Measurements from ENCODE around the gene TBL1X.
A peak's percentile ranks its signal among the peaks of the same experiment; 100 is the strongest.

Gene TBL1X

GRCh38 chrX:9634551-9634950, 169.7 kb downstream of the TBL1X start:
- no peaks in the 10 kb centered on the region for H3K36me3 ChIP-seq (ENCODE audit: control insufficient read depth, insufficient read depth, low read length)
- peak overlapping the region; percentile 65 for H3K27ac ChIP-seq (ENCODE audit: low read depth, low read length)
- no peaks in the 10 kb centered on the region for H3K4me1 ChIP-seq (ENCODE audit: control insufficient read depth, insufficient read depth, low read length)
- no peaks in the 10 kb centered on the region for H3K27me3 ChIP-seq (ENCODE audit: control insufficient read depth, insufficient read depth, low read length)
- no peak overlapping the region for H3K9ac ChIP-seq (ENCODE audit: low read length)
- no peak overlapping the region for H3K4me3 ChIP-seq (ENCODE audit: low read length)

GRCh38 chrX:9635368-9635767, 170.5 kb downstream of the TBL1X start:
- H3K36me3 ChIP-seq (ENCODE audit: control insufficient read depth, insufficient read depth, low read length) = no peaks in the 10 kb centered on the region
- H3K27ac ChIP-seq (ENCODE audit: low read depth, low read length) = peak overlapping the region; percentile 65
- H3K4me1 ChIP-seq (ENCODE audit: control insufficient read depth, insufficient read depth, low read length) = no peaks in the 10 kb centered on the region
- no peak overlapping the region for H3K4me3 ChIP-seq (ENCODE audit: low read length)
- H3K9ac ChIP-seq (ENCODE audit: low read length) = no peak overlapping the region
- H3K27me3 ChIP-seq (ENCODE audit: control insufficient read depth, insufficient read depth, low read length) = no peaks in the 10 kb centered on the region

GRCh38 chrX:9635803-9636202, 170.9 kb downstream of the TBL1X start:
- no peak overlapping the region for H3K9ac ChIP-seq (ENCODE audit: low read length)
- no peaks in the 10 kb centered on the region for H3K27me3 ChIP-seq (ENCODE audit: control insufficient read depth, insufficient read depth, low read length)
- no peaks in the 10 kb centered on the region for H3K4me1 ChIP-seq (ENCODE audit: control insufficient read depth, insufficient read depth, low read length)
- no peaks in the 10 kb centered on the region for H3K36me3 ChIP-seq (ENCODE audit: control insufficient read depth, insufficient read depth, low read length)
- peak overlapping the region; percentile 65 for H3K27ac ChIP-seq (ENCODE audit: low read depth, low read length)
- H3K4me3 ChIP-seq (ENCODE audit: low read length) = no peak overlapping the region

- Histone ChIP-seq H3K4me1 (ENCODE audit: control insufficient read depth, insufficient read depth, low read length) (no peaks in the 10 kb centered on the region), H3K36me3 (ENCODE audit: control insufficient read depth, insufficient read depth, low read length) (no peaks in the 10 kb centered on the region), H3K27me3 (ENCODE audit: control insufficient read depth, insufficient read depth, low read length) (no peaks in the 10 kb centered on the region), H3K27ac (ENCODE audit: low read depth, low read length) (no peak overlapping the region), H3K4me3 (ENCODE audit: low read length) (no peak overlapping the region), H3K9ac (ENCODE audit: low read length) (no peak overlapping the region)
Observed at GRCh38 chrX:9638871-9639270, 174.0 kb downstream of the TBL1X start.

- Histone ChIP-seq H3K27me3 (ENCODE audit: control insufficient read depth, insufficient read depth, low read length) (no peaks in the 10 kb centered on the region), H3K4me1 (ENCODE audit: control insufficient read depth, insufficient read depth, low read length) (peaks cover 5% of the 10 kb centered on the region), H3K4me3 (ENCODE audit: low read length) (no peak overlapping the region), H3K27ac (ENCODE audit: low read depth, low read length) (no peak overlapping the region), H3K36me3 (ENCODE audit: control insufficient read depth, insufficient read depth, low read length) (no peaks in the 10 kb centered on the region), H3K9ac (ENCODE audit: low read length) (no peak overlapping the region)
Observed at GRCh38 chrX:9642270-9642995, 177.6 kb downstream of the TBL1X start.

- no peak overlapping the region for H3K4me3 ChIP-seq (ENCODE audit: low read length)
- H3K4me1 ChIP-seq (ENCODE audit: control insufficient read depth, insufficient read depth, low read length) = peaks cover 10% of the 10 kb centered on the region
- no peak overlapping the region for H3K27ac ChIP-seq (ENCODE audit: low read depth, low read length)
- H3K9ac ChIP-seq (ENCODE audit: low read length) = no peak overlapping the region
- no peaks in the 10 kb centered on the region for H3K36me3 ChIP-seq (ENCODE audit: control insufficient read depth, insufficient read depth, low read length)
- no peaks in the 10 kb centered on the region for H3K27me3 ChIP-seq (ENCODE audit: control insufficient read depth, insufficient read depth, low read length)
Observed at GRCh38 chrX:9643807-9644206, 178.9 kb downstream of the TBL1X start.

GRCh38 chrX:9644335-9644734, 179.5 kb downstream of the TBL1X start:
- Histone ChIP-seq H3K4me3 (ENCODE audit: low read length) (no peak overlapping the region), H3K9ac (ENCODE audit: low read length) (no peak overlapping the region), H3K27ac (ENCODE audit: low read depth, low read length) (no peak overlapping the region), H3K27me3 (ENCODE audit: control insufficient read depth, insufficient read depth, low read length) (no peaks in the 10 kb centered on the region), H3K4me1 (ENCODE audit: control insufficient read depth, insufficient read depth, low read length) (peaks cover 10% of the 10 kb centered on the region), H3K36me3 (ENCODE audit: control insufficient read depth, insufficient read depth, low read length) (no peaks in the 10 kb centered on the region)

GRCh38 chrX:9646471-9647224, 181.8 kb downstream of the TBL1X start:
- Histone ChIP-seq H3K9ac (ENCODE audit: low read length) (no peak overlapping the region), H3K27ac (ENCODE audit: low read depth, low read length) (peak overlapping the region; percentile 27), H3K36me3 (ENCODE audit: control insufficient read depth, insufficient read depth, low read length) (no peaks in the 10 kb centered on the region), H3K27me3 (ENCODE audit: control insufficient read depth, insufficient read depth, low read length) (no peaks in the 10 kb centered on the region), H3K4me1 (ENCODE audit: control insufficient read depth, insufficient read depth, low read length) (peaks cover 10% of the 10 kb centered on the region), H3K4me3 (ENCODE audit: low read length) (no peak overlapping the region)

GRCh38 chrX:9647431-9647830, 182.6 kb downstream of the TBL1X start:
- no peaks in the 10 kb centered on the region for H3K27me3 ChIP-seq (ENCODE audit: control insufficient read depth, insufficient read depth, low read length)
- H3K9ac ChIP-seq (ENCODE audit: low read length) = no peak overlapping the region
- H3K4me3 ChIP-seq (ENCODE audit: low read length) = no peak overlapping the region
- peak overlapping the region; percentile 36 for H3K27ac ChIP-seq (ENCODE audit: low read depth, low read length)
- H3K4me1 ChIP-seq (ENCODE audit: control insufficient read depth, insufficient read depth, low read length) = peaks cover 10% of the 10 kb centered on the region
- no peaks in the 10 kb centered on the region for H3K36me3 ChIP-seq (ENCODE audit: control insufficient read depth, insufficient read depth, low read length)

- Histone ChIP-seq H3K9ac (ENCODE audit: low read length) (no peak overlapping the region), H3K4me3 (ENCODE audit: low read length) (no peak overlapping the region), H3K36me3 (ENCODE audit: control insufficient read depth, insufficient read depth, low read length) (no peaks in the 10 kb centered on the region), H3K4me1 (ENCODE audit: control insufficient read depth, insufficient read depth, low read length) (peaks cover 10% of the 10 kb centered on the region), H3K27me3 (ENCODE audit: control insufficient read depth, insufficient read depth, low read length) (no peaks in the 10 kb centered on the region), H3K27ac (ENCODE audit: low read depth, low read length) (no peak overlapping the region)
Observed at GRCh38 chrX:9650091-9650490, 185.2 kb downstream of the TBL1X start.

GRCh38 chrX:9651737-9652136, 186.9 kb downstream of the TBL1X start:
- Histone ChIP-seq H3K36me3 (ENCODE audit: control insufficient read depth, insufficient read depth, low read length) (no peaks in the 10 kb centered on the region), H3K27ac (ENCODE audit: low read depth, low read length) (no peak overlapping the region), H3K4me3 (ENCODE audit: low read length) (no peak overlapping the region), H3K9ac (ENCODE audit: low read length) (no peak overlapping the region), H3K27me3 (ENCODE audit: control insufficient read depth, insufficient read depth, low read length) (no peaks in the 10 kb centered on the region), H3K4me1 (ENCODE audit: control insufficient read depth, insufficient read depth, low read length) (peaks cover 10% of the 10 kb centered on the region)

GRCh38 chrX:9654929-9655328, 190.1 kb downstream of the TBL1X start:
- no peak overlapping the region for H3K27ac ChIP-seq (ENCODE audit: low read depth, low read length)
- no peaks in the 10 kb centered on the region for H3K27me3 ChIP-seq (ENCODE audit: control insufficient read depth, insufficient read depth, low read length)
- no peaks in the 10 kb centered on the region for H3K36me3 ChIP-seq (ENCODE audit: control insufficient read depth, insufficient read depth, low read length)
- no peaks in the 10 kb centered on the region for H3K4me1 ChIP-seq (ENCODE audit: control insufficient read depth, insufficient read depth, low read length)
- H3K4me3 ChIP-seq (ENCODE audit: low read length) = no peak overlapping the region
- H3K9ac ChIP-seq (ENCODE audit: low read length) = no peak overlapping the region

GRCh38 chrX:9656277-9656676, 191.4 kb downstream of the TBL1X start:
- H3K4me1 ChIP-seq (ENCODE audit: control insufficient read depth, insufficient read depth, low read length) = no peaks in the 10 kb centered on the region
- H3K36me3 ChIP-seq (ENCODE audit: control insufficient read depth, insufficient read depth, low read length) = no peaks in the 10 kb centered on the region
- H3K27me3 ChIP-seq (ENCODE audit: control insufficient read depth, insufficient read depth, low read length) = no peaks in the 10 kb centered on the region
- H3K9ac ChIP-seq (ENCODE audit: low read length) = no peak overlapping the region
- no peak overlapping the region for H3K27ac ChIP-seq (ENCODE audit: low read depth, low read length)
- H3K4me3 ChIP-seq (ENCODE audit: low read length) = no peak overlapping the region

Data from rectal smooth muscle tissue (tissue), 1 donor.